Activated CD4-positive, alpha-beta T cell treated with anti-CD3 and anti-CD28 coated beads, Interleukin-2, Interleukin-4, amounts not matched to agents 100 ng/mL and 50 ng/mL, durations not matched to agents 16 hours and 8 hours (primary cell): ENCODE results near the gene SPIN2B.
A peak's percentile ranks its signal among the peaks of the same experiment; 100 is the strongest.
"Not testable (repeated sequence)": the region's sequence is repeated elsewhere in the genome, so short reads cannot be mapped to it uniquely, and the experiment has no call there.

Experiments
- DNase-seq: peaks from one replicate; pipeline ENCODE4 v3.0.0-alpha.2; 2020; ENCODE audit warnings: low spot score

The SPIN2B gene

GRCh38 chrX:57121162-57121755, at the start of gene SPIN2B:
SPIN2B (minus strand) TSS chrX:57121548.
- DNase-seq, result peak; percentile 84

GRCh38 chrX:57156397-57157049, 35.2 kb upstream of the SPIN2B start:
- DNase-seq, result no peak

GRCh38 chrX:57155171-57155570, 33.8 kb upstream of the SPIN2B start:
- DNase-seq, result no peak

GRCh38 chrX:57152222-57152621, 30.9 kb upstream of the SPIN2B start:
- not testable (repeated sequence) for DNase-seq

- DNase-seq, result no peak
Measured at GRCh38 chrX:57138674-57139073, 17.3 kb upstream of the SPIN2B start.

GRCh38 chrX:57137501-57137900, 16.2 kb upstream of the SPIN2B start:
- no peak for DNase-seq

GRCh38 chrX:57137073-57137472, 15.7 kb upstream of the SPIN2B start, which contains the start of gene SPIN2A:
SPIN2A (minus strand) TSS chrX:57137397; CDS start chrX:57136597, 800 bp downstream.
- DNase-seq, result not testable (repeated sequence)

GRCh38 chrX:57136589-57136988, 15.2 kb upstream of the SPIN2B start:
- DNase-seq, result not testable (repeated sequence)

GRCh38 chrX:57135287-57135686, 13.9 kb upstream of the SPIN2B start:
- DNase-seq, result no peak

GRCh38 chrX:57134702-57135101, 13.4 kb upstream of the SPIN2B start:
- DNase-seq, result no peak

- no peak for DNase-seq
Measured at GRCh38 chrX:57133706-57134105, 12.4 kb upstream of the SPIN2B start.

- DNase-seq, result not testable (repeated sequence)
Measured at GRCh38 chrX:57133284-57133683, 11.9 kb upstream of the SPIN2B start.

GRCh38 chrX:57132046-57132445, 10.7 kb upstream of the SPIN2B start:
- no peak for DNase-seq

- DNase-seq, result no peak
Measured at GRCh38 chrX:57121816-57122215, 468 bp upstream of the SPIN2B start.

- DNase-seq, result not testable (repeated sequence)
Measured at GRCh38 chrX:57120619-57121161, 658 bp downstream of the SPIN2B start.

GRCh38 chrX:57119416-57119815, 1.9 kb downstream of the SPIN2B start:
- no peak for DNase-seq

- DNase-seq, result not testable (repeated sequence)
Measured at GRCh38 chrX:57117566-57117965, 3.8 kb downstream of the SPIN2B start.

- DNase-seq, result no peak
Measured at GRCh38 chrX:57104921-57105398, 16.4 kb downstream of the SPIN2B start.

GRCh38 chrX:57104406-57104805, 16.9 kb downstream of the SPIN2B start:
- DNase-seq, result no peak

- no peak for DNase-seq
Measured at GRCh38 chrX:57103489-57103888, 17.9 kb downstream of the SPIN2B start.

- not testable (repeated sequence) for DNase-seq
Measured at GRCh38 chrX:57102918-57103317, 18.4 kb downstream of the SPIN2B start.

- no peak for DNase-seq
Measured at GRCh38 chrX:57083143-57083542, 38.2 kb downstream of the SPIN2B start.

- DNase-seq, result no peak
Measured at GRCh38 chrX:57074458-57074857, 46.9 kb downstream of the SPIN2B start.
